Measurements from ENCODE around the gene SYNE3.

SYNE3 gene

DNA sequence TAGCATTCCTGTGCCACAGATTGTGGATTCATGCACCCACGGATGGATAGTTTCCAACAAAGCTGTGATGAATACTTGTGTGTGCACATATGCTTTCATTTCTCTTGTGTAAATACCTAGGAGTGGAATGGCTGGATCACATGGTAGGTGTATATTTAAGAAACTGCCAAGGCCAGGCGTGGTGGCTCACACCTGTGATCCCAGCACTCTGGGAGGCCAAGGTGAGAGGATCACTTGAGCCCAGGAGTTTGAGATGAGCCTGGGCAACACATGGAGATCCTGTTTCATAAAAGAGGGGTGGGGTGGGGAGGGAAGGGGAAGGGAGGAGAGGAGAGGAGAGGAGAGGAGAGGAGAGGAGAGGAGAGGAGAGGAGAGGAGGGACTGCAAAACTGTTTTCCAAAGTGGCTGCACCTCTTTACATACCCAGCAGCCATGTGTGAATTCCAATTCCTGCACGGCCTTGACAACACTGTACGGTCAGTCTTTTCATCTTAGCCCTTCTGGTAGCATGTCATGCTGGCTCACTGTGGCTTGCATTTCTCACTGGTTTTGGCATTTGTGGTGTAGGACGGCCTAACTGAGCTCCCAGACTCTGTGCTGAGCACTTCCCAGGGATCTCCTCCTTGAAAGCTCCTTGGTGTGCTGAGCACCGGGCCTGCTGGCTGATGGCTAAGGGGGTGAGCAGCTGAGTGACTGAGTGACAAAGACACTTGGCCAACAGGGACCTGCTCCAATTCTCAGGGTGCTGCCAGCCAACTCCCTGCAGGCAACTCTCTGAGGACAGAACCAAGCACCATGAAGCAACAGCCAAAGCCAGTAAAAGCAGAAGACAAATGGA, 27.9 kb downstream of the SYNE3 start:
- peak in 3 of 4 experiments; percentile 27 to 49 (median 41) for DNase-seq

DNA sequence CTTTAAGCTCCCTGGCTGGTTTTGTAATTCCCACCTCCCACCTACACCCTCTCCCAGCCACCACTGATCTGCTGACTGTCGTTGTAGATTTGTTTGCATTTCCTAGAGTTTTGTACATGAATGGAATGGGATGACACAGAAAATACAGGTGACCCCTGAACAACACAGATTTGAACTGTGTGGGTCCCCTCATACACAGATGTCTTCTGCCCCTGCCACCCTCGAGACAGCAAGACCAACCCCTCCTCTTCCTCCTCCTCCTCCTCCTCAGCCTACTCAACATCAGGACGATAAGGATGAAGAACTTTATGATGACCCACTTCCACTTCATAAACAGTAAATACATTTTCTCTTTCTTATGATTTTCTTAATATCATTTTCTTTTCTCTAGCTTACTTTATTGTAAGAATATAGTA, 28.8 kb downstream of the SYNE3 start:
- DNase-seq, result no peak

GRCh38 chr14:95486875-95487668, 29.4 kb downstream of the SYNE3 start:
- peak in 3 of 4 experiments; percentile 17 to 41 (median 26) for DNase-seq

DNA sequence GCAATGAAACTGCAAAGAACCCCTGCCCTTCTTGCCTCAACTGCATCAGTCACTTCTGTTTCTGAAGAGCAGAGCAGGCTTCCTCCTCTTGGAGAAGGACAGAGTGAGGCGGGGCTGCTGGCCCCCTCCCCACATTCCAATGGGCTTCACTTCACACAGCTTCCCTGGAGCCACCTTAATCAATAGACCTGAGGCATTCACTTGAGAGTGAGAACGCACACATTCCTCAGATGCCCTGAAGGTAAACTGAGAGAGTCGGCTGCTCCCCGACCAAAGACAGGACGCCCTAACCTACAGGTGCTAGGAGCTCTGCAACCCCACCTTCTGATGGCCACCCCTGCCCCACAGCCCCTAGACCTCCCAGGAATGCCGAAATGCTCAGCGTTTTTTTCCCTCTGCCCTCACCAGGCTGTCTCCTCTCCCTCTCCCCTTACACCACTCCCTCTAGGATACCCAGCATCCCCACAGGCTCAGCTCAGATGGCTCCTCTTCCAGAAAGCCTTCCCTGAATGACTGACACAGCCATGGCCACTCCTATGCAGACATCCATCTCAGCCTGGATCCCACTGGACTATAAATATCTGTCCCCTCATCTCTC, 31.1 kb downstream of the SYNE3 start:
- no peak for DNase-seq

DNA sequence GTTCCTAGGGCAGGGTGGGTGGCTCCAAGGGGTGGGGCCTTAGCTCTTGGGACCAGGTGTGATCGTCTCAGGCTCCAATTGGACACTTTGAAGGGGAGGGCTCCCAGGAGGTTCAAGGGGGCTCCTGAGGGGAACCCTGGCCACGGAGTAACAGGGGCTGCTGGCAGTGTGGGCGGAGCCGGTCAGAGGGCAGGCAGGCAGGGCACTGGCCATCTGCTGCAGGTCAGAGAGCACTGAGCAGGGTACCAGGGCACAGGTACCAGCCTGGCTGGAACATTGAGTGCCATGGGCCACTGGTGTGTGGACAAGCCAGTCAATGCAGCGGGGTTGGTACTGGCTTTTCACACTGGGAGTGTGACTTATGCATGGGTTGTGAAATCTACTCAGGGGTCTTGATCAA, 32.2 kb downstream of the SYNE3 start:
- DNase-seq, result no peak

- peak; percentile 50 to 80 (median 72) for DNase-seq
Measured at GRCh38 chr14:95483309-95484165, 32.9 kb downstream of the SYNE3 start.

DNA sequence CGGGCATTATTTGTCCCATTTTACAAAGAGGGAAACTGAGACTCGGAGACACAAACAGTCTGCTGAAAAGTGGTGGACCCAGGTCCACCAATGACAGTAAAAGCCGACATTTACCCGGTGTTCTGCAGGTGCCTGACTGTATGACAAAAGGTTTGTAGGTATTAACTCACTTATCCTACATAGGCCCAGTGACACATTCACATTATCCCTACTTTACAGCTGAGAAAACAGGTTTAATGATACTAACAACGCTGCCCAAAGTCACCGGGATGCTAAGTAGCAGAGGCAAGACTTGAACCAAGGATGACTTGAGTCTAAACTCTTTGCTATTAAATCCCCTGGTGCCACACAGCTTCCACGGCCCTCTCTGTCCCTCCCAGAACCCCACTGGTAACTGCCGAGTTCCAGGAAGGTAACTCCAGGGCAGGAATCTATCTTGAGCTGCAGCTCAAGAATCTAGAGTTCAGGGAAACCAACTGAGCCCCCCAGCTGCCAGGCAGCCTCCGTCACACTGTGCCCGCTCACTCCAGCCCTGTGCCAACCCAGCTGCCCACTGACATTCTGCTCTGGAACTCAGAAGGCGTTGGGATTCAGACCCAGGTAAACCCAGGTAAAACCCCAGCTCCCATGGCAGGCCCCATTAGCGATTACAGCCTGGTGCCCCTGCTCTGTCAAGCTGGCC, 33.7 kb downstream of the SYNE3 start:
- no peak for DNase-seq

DNA sequence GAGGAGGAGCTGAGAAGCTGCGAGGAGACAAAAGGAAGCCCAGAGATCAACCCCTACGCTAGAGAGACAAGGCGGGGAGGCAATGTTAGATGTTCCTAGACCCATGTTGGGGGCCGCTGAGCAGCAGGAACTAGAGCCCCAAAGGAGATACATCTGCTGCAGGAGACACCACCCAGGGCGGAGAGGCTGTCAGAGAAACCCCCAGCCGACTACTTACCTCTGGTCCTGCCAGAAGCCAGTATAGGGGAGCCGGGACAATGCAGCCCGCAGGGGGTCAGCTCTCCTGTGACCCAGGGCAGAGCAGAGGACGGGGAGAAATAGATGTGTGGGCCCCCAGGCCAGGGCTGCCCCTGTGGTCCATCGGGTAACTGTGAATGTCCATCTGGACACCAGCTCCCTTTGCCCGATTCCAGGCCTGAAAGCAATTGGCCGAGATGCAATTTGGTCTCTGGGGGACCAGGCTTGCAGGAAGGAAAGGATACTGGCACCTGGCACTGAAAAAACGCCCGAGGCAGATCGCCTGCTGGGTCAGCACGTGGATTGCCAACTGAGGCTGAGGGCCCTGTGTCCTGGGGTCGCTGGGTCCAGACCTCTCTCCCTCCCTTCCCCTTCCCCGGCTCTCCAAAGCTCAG, 34.9 kb downstream of the SYNE3 start:
- DNase-seq, result no peak

- DNase-seq, result no peak
Measured at GRCh38 chr14:95480887-95481226, 35.6 kb downstream of the SYNE3 start.

GRCh38 chr14:95480109-95480886, 36.2 kb downstream of the SYNE3 start:
- peak in 3 of 4 experiments; percentile 34 to 49 (median 39) for DNase-seq

DNA sequence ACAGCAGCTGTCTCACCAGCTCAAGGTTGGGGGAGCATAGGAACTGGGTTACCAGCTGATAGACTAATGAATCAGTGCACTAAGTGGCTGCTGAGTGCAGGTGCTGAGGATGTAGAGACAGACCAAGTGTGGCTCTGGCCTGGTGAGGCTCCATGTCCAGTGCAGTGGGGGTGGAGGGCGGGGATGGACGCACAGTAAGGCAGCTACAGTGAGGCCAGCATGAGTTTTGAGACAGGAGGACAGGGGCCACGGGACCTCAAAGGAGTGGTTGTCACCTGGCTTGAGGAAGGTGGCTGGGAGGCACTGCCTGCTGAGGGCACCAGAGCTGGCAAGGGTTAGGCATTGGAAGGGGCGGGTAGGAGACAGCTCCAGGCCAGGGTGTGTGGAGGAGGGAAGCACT, 37.0 kb downstream of the SYNE3 start:
- DNase-seq, result no peak

- no peak for DNase-seq
Measured at GRCh38 chr14:95478818-95479217, 37.6 kb downstream of the SYNE3 start.

GRCh38 chr14:95478309-95478708, 38.1 kb downstream of the SYNE3 start:
- no peak for DNase-seq

- no peak for DNase-seq
Measured at GRCh38 chr14:95477411-95478269, 38.8 kb downstream of the SYNE3 start.

GRCh38 chr14:95476747-95477146, 39.7 kb downstream of the SYNE3 start:
- no peak for DNase-seq

GRCh38 chr14:95475540-95476240, 40.8 kb downstream of the SYNE3 start:
- DNase-seq, result no peak

GRCh38 chr14:95474941-95475340, 41.5 kb downstream of the SYNE3 start:
- DNase-seq, result no peak

- no peak for DNase-seq
Measured at GRCh38 chr14:95474486-95474885, 42.0 kb downstream of the SYNE3 start.

- no peak for DNase-seq
Measured at GRCh38 chr14:95472819-95473251, 43.6 kb downstream of the SYNE3 start.

Data from suppressor macrophage (primary cell).